B cell (primary cell): Measurements from ENCODE around the gene KPRP. TPM values are rescaled to one million over a fixed set of nuclear protein-coding genes. Genes with fewer than 3 reads are reported as not detected.

ENCODE experiments used
- ATAC-seq: fragments of 200-7000 bp; cut with Tn5 transposase; one replicate; pipeline ENCODE4 v1.10.0; 2021; ENCODE audit warnings: low read depth, mild to moderate bottlenecking, moderate number of reproducible peaks, moderate library complexity
- CTCF ChIA-PET: fragments of 350-600 bp; sonication (Branson Sonifier 250); formaldehyde crosslinking; loops from one replicate; lab custom pipeline; 2021; ENCODE audit warnings: antibody characterized with exemption, inconsistent platforms; lab: Charles Lee
- POLR2A ChIA-PET: fragments of 350-600 bp; sonication (Branson Sonifier 250); formaldehyde crosslinking; loops from one replicate; lab custom pipeline; 2021; ENCODE audit warnings: antibody characterized with exemption; lab: Charles Lee
- DNase-seq: peaks from one replicate; pipeline ENCODE4 v3.0.0; 2013
- H2AFZ ChIP-seq: 2 replicates; pipeline ENCODE4 v1.6.1; 2012; ENCODE audit warnings: mild to moderate bottlenecking, low read depth, low read length; ENCODE audit not compliant: insufficient read depth, poor library complexity, severe bottlenecking
- H3K27ac ChIP-seq, 2 donors: 1 replicate in 1 of 2; 2 replicates in 1 of 2; pipeline ENCODE4 v1.5.1; 2012 to 2013; ENCODE audit warnings: low read length in 2 of 2, mild to moderate bottlenecking in 2 of 2, moderate library complexity in 1 of 2
- H3K27me3 ChIP-seq, 4 experiments: fragments of 200-600 bp in 1 of 4; sonication (generic) in 1 of 4; replicated peaks in 1 of 4; 1 replicate in 2 of 4; 2 replicates in 2 of 4; pipeline versions ENCODE4 v1.6.1 to v1.7.0; 2013 to 2016; ENCODE audit warnings: low read length in 3 of 4, mild to moderate bottlenecking in 2 of 4, mixed read lengths in 1 of 4, moderate library complexity in 1 of 4; ENCODE audit not compliant: insufficient read depth in 4 of 4, control insufficient read depth in 3 of 4; ENCODE audit errors: control extremely low read depth in 1 of 4
- H3K36me3 ChIP-seq, 2 experiments: replicated peaks in 1 of 2; 1 replicate in 1 of 2; 2 replicates in 1 of 2; pipeline versions ENCODE4 v1.6.1 to v1.7.1; 2013; ENCODE audit warnings: low read length in 1 of 2; ENCODE audit not compliant: insufficient read depth in 2 of 2, control insufficient read depth in 1 of 2; ENCODE audit errors: control extremely low read depth in 1 of 2, extremely low read depth in 1 of 2
- H3K4me1 ChIP-seq, 2 donors: fragments of 200-600 bp in 1 of 2; sonication (generic) in 1 of 2; 1 replicate in 1 of 2; 2 replicates in 1 of 2; pipeline versions ENCODE4 v1.5.1 to v1.6.1; 2013 to 2017; ENCODE audit warnings: low read length in 2 of 2; ENCODE audit not compliant: control insufficient read depth in 2 of 2, insufficient read depth in 2 of 2
- H3K4me2 ChIP-seq: replicated peaks from 2 replicates; pipeline ENCODE3; 2012; ENCODE audit warnings: mild to moderate bottlenecking, low read depth, low read length; ENCODE audit not compliant: poor library complexity, severe bottlenecking
- H3K4me3 ChIP-seq, 5 experiments: fragments of 200-600 bp in 1 of 5; sonication (generic) in 1 of 5; 1 replicate in 3 of 5; 2 replicates in 2 of 5; pipeline versions ENCODE4 v1.5.1 to v1.7.0; 2011 to 2016; ENCODE audit warnings: low read length in 4 of 5, mild to moderate bottlenecking in 4 of 5, low read depth in 2 of 5, control low read depth in 1 of 5, moderate library complexity in 1 of 5; ENCODE audit not compliant: insufficient read depth in 1 of 5; ENCODE audit errors: control extremely low read depth in 1 of 5, extremely low read depth in 1 of 5
- H3K79me2 ChIP-seq: fragments of 200-600 bp; sonication (generic); one replicate; pipeline ENCODE4 v1.6.0; 2016; ENCODE audit warnings: low read length; ENCODE audit not compliant: control insufficient read depth, insufficient read depth
- H3K9ac ChIP-seq: fragments of 200-600 bp; sonication (generic); 2 replicates; pipeline ENCODE4 v1.6.1; 2017; ENCODE audit warnings: mild to moderate bottlenecking, low read length, moderate library complexity
- H3K9me3 ChIP-seq, 3 donors: one replicate each; pipeline versions ENCODE4 v1.6.1 to v1.7.1; 2013; ENCODE audit warnings: low read length in 2 of 3; ENCODE audit not compliant: control insufficient read depth in 2 of 3, insufficient read depth in 1 of 3; ENCODE audit errors: control extremely low read depth in 1 of 3
- H4K20me1 ChIP-seq: 2 replicates; pipeline ENCODE4 v1.6.0; 2012; ENCODE audit warnings: mild to moderate bottlenecking, low read length; ENCODE audit not compliant: insufficient read depth, control insufficient read depth, poor library complexity, severe bottlenecking
- H3K27ac Mint-ChIP-seq: one replicate; pipeline ENCODE4 v1.8.0; 2021; ENCODE audit warnings: mixed read lengths
- H3K27me3 Mint-ChIP-seq: one replicate; pipeline ENCODE4 v1.8.0; 2021; ENCODE audit warnings: mixed read lengths
- H3K4me1 Mint-ChIP-seq: one replicate; pipeline ENCODE4 v1.8.0; 2021; ENCODE audit warnings: mixed read lengths
- H3K4me3 Mint-ChIP-seq: one replicate; pipeline ENCODE4 v1.8.0; 2021; ENCODE audit warnings: mixed read lengths
- H3K9me3 Mint-ChIP-seq: one replicate; pipeline ENCODE4 v1.8.0; 2022; ENCODE audit warnings: mixed read lengths; ENCODE audit not compliant: insufficient read depth
- EZH2 ChIP-seq: IDR thresholded peaks from 2 replicates; pipeline ENCODE4 v1.6.1; 2012; ENCODE audit warnings: borderline replicate concordance, low read depth, mild to moderate bottlenecking, moderate library complexity, low read length; ENCODE audit not compliant: insufficient read depth, poor library complexity, severe bottlenecking
- WGBS: methylation state at CpG from one replicate; pipeline ENCODE4 v1.1.5; 2013; ENCODE audit warnings: missing lambda C conversion rate; ENCODE audit not compliant: insufficient coverage; 5-methylcytosine and 5-hydroxymethylcytosine counted together
- intact Hi-C: fragments of 100-400 bp; cut with micrococcal nuclease; formaldehyde crosslinking; loops from one replicate; pipeline ENCODE4 v1.10.0; 2022
- polyA plus RNA-seq: library from polyadenylated mRNA; depleted of rRNA; stranded (reverse); fragments of >200 nt; gene quantifications from 2 replicates; pipeline ENCODE4 v1.2.3, GENCODE V29; 2012
- total RNA-seq, 2 donors: library from RNA; stranded (reverse); fragments of 120-200 nt in 1 of 2; gene quantifications; 1 replicate in 1 of 2; 2 replicates in 1 of 2; pipeline versions ENCODE4 v1.2.3 to v1.2.4, GENCODE V29; 2013 to 2022
- TF ChIP-seq, protein P1 (sequence below): fragments of 200-600 bp; IDR thresholded peaks from one replicate; pipeline ENCODE4 v1.8.0; 2022; ENCODE audit warnings: antibody characterized with exemption, mild to moderate bottlenecking

The KPRP gene
- total and polyA plus RNA-seq, 2 donors (not counting 1 experiment from before 2014, with no cell fraction given) = not detected

GRCh38 chr1:152811050-152811449, 53.2 kb downstream of the KPRP start:
- no peak overlapping the region for H3K4me2 ChIP-seq
- no peak overlapping the region for H3K4me3 ChIP-seq
- no peaks in the 10 kb centered on the region for H3K79me2 ChIP-seq
- Mint-ChIP-seq H3K4me3 (no peak overlapping the region), H3K4me1 (no peaks in the 10 kb centered on the region), H3K27ac (no peak overlapping the region), H3K9me3 (no peaks in the 10 kb centered on the region), H3K27me3 (peaks cover 32% of the 10 kb centered on the region)
- ATAC-seq (no peak), DNase-seq (no peak)
- no peaks in the 10 kb centered on the region for H3K4me1 ChIP-seq
- CTCF ChIA-PET = no interaction called here
- POLR2A ChIA-PET = no interaction called here
- no peak for TF ChIP-seq EZH2
- TF ChIP-seq, protein P1, sequence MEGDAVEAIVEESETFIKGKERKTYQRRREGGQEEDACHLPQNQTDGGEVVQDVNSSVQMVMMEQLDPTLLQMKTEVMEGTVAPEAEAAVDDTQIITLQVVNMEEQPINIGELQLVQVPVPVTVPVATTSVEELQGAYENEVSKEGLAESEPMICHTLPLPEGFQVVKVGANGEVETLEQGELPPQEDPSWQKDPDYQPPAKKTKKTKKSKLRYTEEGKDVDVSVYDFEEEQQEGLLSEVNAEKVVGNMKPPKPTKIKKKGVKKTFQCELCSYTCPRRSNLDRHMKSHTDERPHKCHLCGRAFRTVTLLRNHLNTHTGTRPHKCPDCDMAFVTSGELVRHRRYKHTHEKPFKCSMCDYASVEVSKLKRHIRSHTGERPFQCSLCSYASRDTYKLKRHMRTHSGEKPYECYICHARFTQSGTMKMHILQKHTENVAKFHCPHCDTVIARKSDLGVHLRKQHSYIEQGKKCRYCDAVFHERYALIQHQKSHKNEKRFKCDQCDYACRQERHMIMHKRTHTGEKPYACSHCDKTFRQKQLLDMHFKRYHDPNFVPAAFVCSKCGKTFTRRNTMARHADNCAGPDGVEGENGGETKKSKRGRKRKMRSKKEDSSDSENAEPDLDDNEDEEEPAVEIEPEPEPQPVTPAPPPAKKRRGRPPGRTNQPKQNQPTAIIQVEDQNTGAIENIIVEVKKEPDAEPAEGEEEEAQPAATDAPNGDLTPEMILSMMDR = no peak
- intact Hi-C loops = no loop called here
- H3K36me3 ChIP-seq = no peaks in the 10 kb centered on the region
- no peaks in the 10 kb centered on the region for H4K20me1 ChIP-seq
- H3K9me3 ChIP-seq = no peaks in the 10 kb centered on the region
- peaks cover 0 to 3% (median 1%) of the 10 kb centered on the region in 4 experiments for H3K27me3 ChIP-seq
- H3K27ac ChIP-seq = no peak overlapping the region
- no peak overlapping the region for H3K9ac ChIP-seq
- no peak overlapping the region for H2AFZ ChIP-seq
- WGBS = 75% methylated on average over 2 of the region's 2 CpGs

Other genes with a start within 250 kb of the KPRP start
- gene LCE5A, start 247.2 kb upstream of the KPRP start, total RNA-seq = not detected in 2 replicates
- gene LCE5A, start 247.2 kb upstream of the KPRP start, polyA plus RNA-seq = not detected in 2 replicates
- gene CRCT1, start 243.5 kb upstream of the KPRP start, total RNA-seq = not detected in 2 replicates
- not detected in 2 replicates for gene CRCT1, start 243.5 kb upstream of the KPRP start, polyA plus RNA-seq
- not detected in 2 replicates for gene LCE3E, start 191.2 kb upstream of the KPRP start, total RNA-seq
- not detected in 2 replicates for gene LCE3E, start 191.2 kb upstream of the KPRP start, polyA plus RNA-seq
- gene LCE3D, start 177.5 kb upstream of the KPRP start, total RNA-seq = not detected in 2 replicates
- not detected in 2 replicates for gene LCE3D, start 177.5 kb upstream of the KPRP start, polyA plus RNA-seq
- not detected in 2 replicates for gene LCE3C, start 157.8 kb upstream of the KPRP start, total RNA-seq
- gene LCE3C, start 157.8 kb upstream of the KPRP start, polyA plus RNA-seq = not detected in 2 replicates
- gene LCE3B, start 144.2 kb upstream of the KPRP start, total RNA-seq = not detected in 2 replicates
- gene LCE3B, start 144.2 kb upstream of the KPRP start, polyA plus RNA-seq = not detected in 2 replicates
- not detected in 2 replicates for gene LCE3A, start 134.9 kb upstream of the KPRP start, total RNA-seq
- gene LCE3A, start 134.9 kb upstream of the KPRP start, polyA plus RNA-seq = not detected in 2 replicates
- not detected in 2 replicates for gene LCE2D, start 94.6 kb upstream of the KPRP start, total RNA-seq
- not detected in 2 replicates for gene LCE2D, start 94.6 kb upstream of the KPRP start, polyA plus RNA-seq
- not detected in 2 replicates for gene LCE2C, start 82.7 kb upstream of the KPRP start, total RNA-seq
- gene LCE2C, start 82.7 kb upstream of the KPRP start, polyA plus RNA-seq = not detected in 2 replicates
- not detected in 2 replicates for gene LCE2B, start 71.9 kb upstream of the KPRP start, total RNA-seq
- not detected in 2 replicates for gene LCE2B, start 71.9 kb upstream of the KPRP start, polyA plus RNA-seq
- not detected in 2 replicates for gene LCE2A, start 59.7 kb upstream of the KPRP start, total RNA-seq
- not detected in 2 replicates for gene LCE2A, start 59.7 kb upstream of the KPRP start, polyA plus RNA-seq
- not detected in 2 replicates for gene LCE4A, start 49.9 kb upstream of the KPRP start, total RNA-seq
- gene LCE4A, start 49.9 kb upstream of the KPRP start, polyA plus RNA-seq = not detected in 2 replicates
- not detected in 2 replicates for gene LCE1F, start 17.1 kb downstream of the KPRP start, total RNA-seq
- gene LCE1F, start 17.1 kb downstream of the KPRP start, polyA plus RNA-seq = not detected in 2 replicates
- gene LCE1E, start 28.2 kb downstream of the KPRP start, total RNA-seq = not detected in 2 replicates
- not detected in 2 replicates for gene LCE1E, start 28.2 kb downstream of the KPRP start, polyA plus RNA-seq
- gene LCE1D, start 38.7 kb downstream of the KPRP start, total RNA-seq = not detected in 2 replicates
- not detected in 2 replicates for gene LCE1D, start 38.7 kb downstream of the KPRP start, polyA plus RNA-seq
- not detected in 2 replicates for gene LCE1C, start 48.6 kb downstream of the KPRP start, total RNA-seq
- not detected in 2 replicates for gene LCE1C, start 48.6 kb downstream of the KPRP start, polyA plus RNA-seq
- gene LCE1B, start 53.9 kb downstream of the KPRP start, total RNA-seq = not detected in 2 replicates
- gene LCE1B, start 53.9 kb downstream of the KPRP start, polyA plus RNA-seq = not detected in 2 replicates
- not detected in 2 replicates for gene LCE1A, start 69.4 kb downstream of the KPRP start, total RNA-seq
- gene LCE1A, start 69.4 kb downstream of the KPRP start, polyA plus RNA-seq = not detected in 2 replicates
- not detected in 2 replicates for gene LCE6A, start 84.8 kb downstream of the KPRP start, total RNA-seq
- gene LCE6A, start 84.8 kb downstream of the KPRP start, polyA plus RNA-seq = not detected in 2 replicates
- gene LCE7A, start 102.0 kb downstream of the KPRP start, total RNA-seq = not detected in 2 replicates
- gene LCE7A, start 102.0 kb downstream of the KPRP start, polyA plus RNA-seq = not detected in 2 replicates
- gene SMCP, start 120.3 kb downstream of the KPRP start, total RNA-seq = not detected in 2 replicates
- not detected in 2 replicates for gene SMCP, start 120.3 kb downstream of the KPRP start, polyA plus RNA-seq
- not detected in 2 replicates for gene IVL, start 150.5 kb downstream of the KPRP start, total RNA-seq
- gene IVL, start 150.5 kb downstream of the KPRP start, polyA plus RNA-seq = not detected in 2 replicates
- not detected in 2 replicates for gene SPRR5, start 189.2 kb downstream of the KPRP start, total RNA-seq
- not detected in 2 replicates for gene SPRR5, start 189.2 kb downstream of the KPRP start, polyA plus RNA-seq
- not detected in 2 replicates for gene SPRR4, start 212.6 kb downstream of the KPRP start, total RNA-seq
- gene SPRR4, start 212.6 kb downstream of the KPRP start, polyA plus RNA-seq = not detected in 2 replicates
- not detected in 2 replicates for gene SPRR1A, start 226.1 kb downstream of the KPRP start, total RNA-seq
- not detected in 2 replicates for gene SPRR1A, start 226.1 kb downstream of the KPRP start, polyA plus RNA-seq
- gene SPRR3, start 243.7 kb downstream of the KPRP start, total RNA-seq = not detected in 2 replicates
- not detected in 2 replicates for gene SPRR3, start 243.7 kb downstream of the KPRP start, polyA plus RNA-seq